ENCODE measurements around the gene LOXL4. TPM values are rescaled to one million over a fixed set of nuclear protein-coding genes. Genes with fewer than 3 reads are reported as not detected.

Gene LOXL4
- total RNA-seq, 4 donors from 2014 or later: 4.1 to 14.9 (median 10.1) TPM

DNA sequence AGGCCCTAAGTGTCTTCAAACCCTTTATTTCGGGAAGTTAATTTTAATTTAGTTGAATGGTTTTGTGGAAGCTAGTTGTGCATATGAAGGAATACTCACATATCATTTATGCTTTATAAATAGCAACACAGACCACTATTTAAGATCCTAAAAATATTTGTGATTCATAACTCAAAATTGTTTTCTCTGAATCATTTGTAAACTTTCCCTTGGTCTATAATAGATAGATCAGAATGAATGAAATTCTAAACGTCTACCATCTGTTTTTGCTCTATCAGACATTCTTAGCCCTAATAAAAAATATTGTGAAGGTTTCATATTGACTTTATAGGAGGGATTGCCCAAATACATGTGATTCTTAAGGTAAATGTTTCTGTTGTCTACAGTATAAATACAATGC is 43.5 kb downstream of the LOXL4 start:
- WGBS, 2 donors: 47 to 48% methylated on average over 2 of the region's 2 CpGs
- peaks cover 0 to 18% (median 6%) of the 10 kb centered on the region in 4 donors for H3K9me3 ChIP-seq
- no peak overlapping the region for H3K4me3 ChIP-seq
- no peak for DNase-seq (ENCODE audit: low spot score in 2 of 2)
- H3K27me3 ChIP-seq: no peaks in the 10 kb centered on the region
- peaks cover 0 to 17% (median 0%) of the 10 kb centered on the region in 3 donors for H3K36me3 ChIP-seq
- H3K27ac ChIP-seq: no peak overlapping the region
- H3K4me1 ChIP-seq: no peaks in the 10 kb centered on the region
- TF ChIP-seq EP300 (IDR thresholded peaks at IDR 0.05) (no peak), POLR2A (IDR thresholded peaks at IDR 0.05) (no peak)
- TF ChIP-seq, protein P1, sequence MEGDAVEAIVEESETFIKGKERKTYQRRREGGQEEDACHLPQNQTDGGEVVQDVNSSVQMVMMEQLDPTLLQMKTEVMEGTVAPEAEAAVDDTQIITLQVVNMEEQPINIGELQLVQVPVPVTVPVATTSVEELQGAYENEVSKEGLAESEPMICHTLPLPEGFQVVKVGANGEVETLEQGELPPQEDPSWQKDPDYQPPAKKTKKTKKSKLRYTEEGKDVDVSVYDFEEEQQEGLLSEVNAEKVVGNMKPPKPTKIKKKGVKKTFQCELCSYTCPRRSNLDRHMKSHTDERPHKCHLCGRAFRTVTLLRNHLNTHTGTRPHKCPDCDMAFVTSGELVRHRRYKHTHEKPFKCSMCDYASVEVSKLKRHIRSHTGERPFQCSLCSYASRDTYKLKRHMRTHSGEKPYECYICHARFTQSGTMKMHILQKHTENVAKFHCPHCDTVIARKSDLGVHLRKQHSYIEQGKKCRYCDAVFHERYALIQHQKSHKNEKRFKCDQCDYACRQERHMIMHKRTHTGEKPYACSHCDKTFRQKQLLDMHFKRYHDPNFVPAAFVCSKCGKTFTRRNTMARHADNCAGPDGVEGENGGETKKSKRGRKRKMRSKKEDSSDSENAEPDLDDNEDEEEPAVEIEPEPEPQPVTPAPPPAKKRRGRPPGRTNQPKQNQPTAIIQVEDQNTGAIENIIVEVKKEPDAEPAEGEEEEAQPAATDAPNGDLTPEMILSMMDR (IDR thresholded peaks at IDR 0.05): no peak

DNA sequence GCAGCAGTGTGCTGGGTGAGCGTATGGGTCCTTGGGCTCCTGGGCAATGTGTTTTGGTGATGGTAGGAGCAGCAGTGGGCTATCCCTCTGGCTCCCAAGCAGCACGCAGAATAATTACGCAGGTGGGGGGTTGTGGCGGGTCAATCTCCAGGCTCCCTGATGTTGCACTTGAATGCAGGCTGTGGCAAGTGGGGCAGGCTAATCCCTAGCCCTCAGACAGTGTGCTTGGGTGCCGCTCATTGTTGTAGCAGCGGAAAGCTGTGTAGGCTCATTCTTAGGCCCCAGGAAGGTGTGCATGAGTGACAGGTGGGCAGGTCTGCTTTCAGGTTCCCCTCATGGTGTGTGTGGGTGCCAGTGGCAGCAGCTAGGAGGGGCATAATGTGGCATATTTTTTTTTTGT is 44.1 kb downstream of the LOXL4 start:
- 93 to 97% methylated on average over 6 of the region's 6 CpGs for WGBS, 2 donors
- Histone ChIP-seq H3K4me1 (no peaks in the 10 kb centered on the region), H3K4me3 (no peak overlapping the region), H3K9me3 (peaks cover 0 to 24% (median 9%) of the 10 kb centered on the region in 4 donors), H3K27me3 (no peaks in the 10 kb centered on the region), H3K36me3 (peaks cover 0 to 21% (median 0%) of the 10 kb centered on the region in 3 donors), H3K27ac (no peak overlapping the region)
- DNase-seq (ENCODE audit: low spot score in 2 of 2): no peak
- TF ChIP-seq, protein P1 (IDR thresholded peaks at IDR 0.05): no peak
- TF ChIP-seq EP300 (IDR thresholded peaks at IDR 0.05) (no peak), POLR2A (IDR thresholded peaks at IDR 0.05) (no peak)

DNA sequence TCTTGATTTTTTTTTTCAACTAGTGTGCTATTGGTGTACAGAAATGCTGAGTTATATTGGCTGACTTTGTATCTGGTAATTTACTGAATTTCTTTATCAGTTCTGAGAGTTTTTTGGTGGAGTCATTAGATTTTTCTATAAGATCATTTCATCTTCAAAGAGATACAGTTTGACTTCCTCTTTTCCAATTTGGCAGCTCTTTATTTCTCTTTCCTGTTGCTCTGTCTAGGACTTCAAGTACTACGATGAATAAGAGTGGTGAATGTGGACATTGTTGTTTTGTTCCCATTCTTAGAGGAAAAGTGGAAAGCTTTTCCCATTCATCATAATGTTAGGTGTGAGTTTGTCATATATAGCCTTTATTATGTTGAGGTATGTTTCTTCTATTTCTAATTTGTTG is 50.2 kb downstream of the LOXL4 start:
- Histone ChIP-seq H3K4me3 (no peak overlapping the region), H3K36me3 (peaks cover 0 to 29% (median 0%) of the 10 kb centered on the region in 3 donors), H3K27me3 (no peaks in the 10 kb centered on the region), H3K4me1 (no peaks in the 10 kb centered on the region), H3K27ac (no peak overlapping the region), H3K9me3 (peaks cover 0 to 26% (median 12%) of the 10 kb centered on the region in 4 donors)
- 57 to 60% methylated on average over 1 of the region's 1 CpG for WGBS, 2 donors
- TF ChIP-seq EP300 (IDR thresholded peaks at IDR 0.05) (no peak), POLR2A (IDR thresholded peaks at IDR 0.05) (no peak)
- TF ChIP-seq, protein P1 (IDR thresholded peaks at IDR 0.05): no peak
- no peak for DNase-seq (ENCODE audit: low spot score in 2 of 2)

DNA sequence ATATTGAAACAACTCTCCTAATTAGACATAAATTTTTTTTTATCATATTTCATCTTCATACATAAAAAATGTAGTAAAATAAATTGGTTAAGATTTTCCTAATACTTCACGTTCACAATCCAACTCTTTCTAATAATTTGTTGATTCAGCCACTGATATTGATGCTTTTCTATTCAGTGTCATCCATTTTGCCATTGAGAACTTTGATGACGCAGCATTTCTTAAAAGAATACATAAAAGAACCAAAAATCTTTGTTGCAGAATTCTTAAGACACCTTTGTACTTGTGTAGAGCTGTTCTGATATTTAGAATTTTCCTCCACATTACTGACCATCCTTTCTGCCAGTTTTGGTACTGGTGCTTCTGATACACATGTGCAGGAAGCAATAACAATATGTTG is 52.6 kb downstream of the LOXL4 start:
- Histone ChIP-seq H3K4me3 (no peak overlapping the region), H3K4me1 (peaks cover 0 to 10% (median 0%) of the 10 kb centered on the region in 4 donors), H3K27ac (no peak overlapping the region), H3K36me3 (peaks cover 0 to 29% (median 0%) of the 10 kb centered on the region in 3 donors), H3K9me3 (peaks cover 0 to 26% (median 12%) of the 10 kb centered on the region in 4 donors), H3K27me3 (no peaks in the 10 kb centered on the region)
- TF ChIP-seq, protein P1 (IDR thresholded peaks at IDR 0.05): no peak
- TF ChIP-seq EP300 (IDR thresholded peaks at IDR 0.05) (no peak), POLR2A (IDR thresholded peaks at IDR 0.05) (no peak)
- WGBS, 2 donors: 81 to 85% methylated on average over 2 of the region's 2 CpGs
- no peak for DNase-seq (ENCODE audit: low spot score in 2 of 2)

DNA sequence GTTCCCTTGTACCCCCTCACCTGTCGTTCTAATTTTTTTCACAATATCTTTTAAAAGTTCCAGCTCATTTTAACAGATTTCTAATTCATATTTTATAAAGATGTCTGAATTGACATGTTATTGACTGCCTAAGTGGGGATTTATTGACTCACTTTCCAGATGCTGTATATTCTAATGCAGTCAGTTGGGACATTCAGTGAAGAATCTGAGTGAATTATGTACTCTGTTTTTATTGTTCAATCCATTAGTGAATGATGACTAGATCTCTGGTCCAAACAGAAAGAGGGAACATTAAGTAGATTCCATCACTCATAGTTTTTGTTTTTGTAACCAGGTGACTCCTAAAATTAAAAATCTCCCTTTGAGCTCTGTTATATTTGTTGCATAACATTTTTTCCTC is 54.3 kb downstream of the LOXL4 start:
- peaks cover 0 to 30% (median 0%) of the 10 kb centered on the region in 3 donors for H3K36me3 ChIP-seq
- H3K27me3 ChIP-seq: no peaks in the 10 kb centered on the region
- no peak for TF ChIP-seq EP300 (IDR thresholded peaks at IDR 0.05)
- TF ChIP-seq, protein P1 (IDR thresholded peaks at IDR 0.05): no peak
- no peak for TF ChIP-seq POLR2A (IDR thresholded peaks at IDR 0.05)
- no peak overlapping the region for H3K27ac ChIP-seq
- peaks cover 0 to 10% (median 0%) of the 10 kb centered on the region in 4 donors for H3K4me1 ChIP-seq
- WGBS, 2 donors: 92 to 95% methylated on average over 1 of the region's 1 CpG
- H3K4me3 ChIP-seq: no peak overlapping the region
- peaks cover 0 to 14% (median 4%) of the 10 kb centered on the region in 4 donors for H3K9me3 ChIP-seq
- no peak for DNase-seq (ENCODE audit: low spot score in 2 of 2)
